Eye (tissue), 1 donor: ENCODE measurements around the gene STAT5B.
"Not testable (repeated sequence)": the region's sequence is repeated elsewhere in the genome, so short reads cannot be mapped to it uniquely, and the experiment has no call there.

Experiments
- DNase-seq: peaks from one replicate; pipeline ENCODE4 v3.0.0-alpha.2; 2015

The STAT5B gene

DNA sequence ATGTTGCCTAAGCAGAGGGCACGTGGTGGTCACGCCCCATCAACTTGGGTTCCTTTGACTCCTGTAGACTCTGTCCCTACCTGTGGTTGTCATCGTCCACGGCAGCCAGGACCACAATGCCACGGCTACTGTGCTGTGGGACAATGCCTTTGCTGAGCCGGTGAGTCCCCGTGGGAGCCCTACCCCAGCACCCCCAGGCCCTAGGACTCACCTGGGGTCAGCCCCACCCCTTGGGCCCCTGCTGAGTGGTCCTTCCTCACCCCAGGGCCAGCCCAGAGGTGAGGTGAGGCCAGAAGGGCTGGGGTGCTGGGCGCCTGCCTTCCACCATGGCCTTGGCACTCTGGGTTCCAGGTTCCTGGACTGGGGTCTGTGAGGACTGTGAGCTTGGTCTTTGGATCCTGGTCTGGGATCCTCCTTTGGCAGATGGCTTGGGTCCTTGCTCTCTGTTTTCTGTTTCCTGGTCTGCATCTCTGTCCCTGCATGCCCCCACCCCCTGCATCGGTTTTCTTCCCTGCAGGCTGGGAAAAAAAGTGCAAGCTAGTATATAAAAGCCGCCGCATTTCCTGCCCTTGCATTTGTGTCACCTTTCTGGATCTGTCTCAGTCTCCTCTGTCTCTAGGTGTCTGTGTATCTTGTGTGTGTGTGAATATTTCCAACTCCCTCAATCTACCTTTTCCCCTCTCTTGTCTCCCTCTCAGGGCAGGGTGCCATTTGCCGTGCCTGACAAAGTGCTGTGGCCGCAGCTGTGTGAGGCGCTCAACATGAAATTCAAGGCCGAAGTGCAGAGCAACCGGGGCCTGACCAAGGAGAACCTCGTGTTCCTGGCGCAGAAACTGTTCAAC, 29.6 kb upstream of the STAT5B start:
- no peak for DNase-seq

DNA sequence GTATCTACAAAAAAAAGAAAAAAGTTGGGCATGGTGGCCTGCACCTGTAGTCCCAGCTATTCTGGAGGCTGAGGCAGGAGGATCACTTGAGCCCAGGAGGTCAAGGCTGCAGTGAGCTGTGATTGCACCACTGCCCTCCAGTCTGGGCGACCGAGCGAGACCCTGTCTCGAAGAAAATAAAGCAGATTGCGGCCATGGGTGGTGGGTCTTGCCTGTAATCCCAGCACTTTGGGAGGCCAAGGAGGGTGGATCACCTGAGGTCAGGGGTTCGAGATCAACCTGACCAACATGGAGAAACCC, 28.8 kb upstream of the STAT5B start:
- DNase-seq: not testable (repeated sequence)

DNA sequence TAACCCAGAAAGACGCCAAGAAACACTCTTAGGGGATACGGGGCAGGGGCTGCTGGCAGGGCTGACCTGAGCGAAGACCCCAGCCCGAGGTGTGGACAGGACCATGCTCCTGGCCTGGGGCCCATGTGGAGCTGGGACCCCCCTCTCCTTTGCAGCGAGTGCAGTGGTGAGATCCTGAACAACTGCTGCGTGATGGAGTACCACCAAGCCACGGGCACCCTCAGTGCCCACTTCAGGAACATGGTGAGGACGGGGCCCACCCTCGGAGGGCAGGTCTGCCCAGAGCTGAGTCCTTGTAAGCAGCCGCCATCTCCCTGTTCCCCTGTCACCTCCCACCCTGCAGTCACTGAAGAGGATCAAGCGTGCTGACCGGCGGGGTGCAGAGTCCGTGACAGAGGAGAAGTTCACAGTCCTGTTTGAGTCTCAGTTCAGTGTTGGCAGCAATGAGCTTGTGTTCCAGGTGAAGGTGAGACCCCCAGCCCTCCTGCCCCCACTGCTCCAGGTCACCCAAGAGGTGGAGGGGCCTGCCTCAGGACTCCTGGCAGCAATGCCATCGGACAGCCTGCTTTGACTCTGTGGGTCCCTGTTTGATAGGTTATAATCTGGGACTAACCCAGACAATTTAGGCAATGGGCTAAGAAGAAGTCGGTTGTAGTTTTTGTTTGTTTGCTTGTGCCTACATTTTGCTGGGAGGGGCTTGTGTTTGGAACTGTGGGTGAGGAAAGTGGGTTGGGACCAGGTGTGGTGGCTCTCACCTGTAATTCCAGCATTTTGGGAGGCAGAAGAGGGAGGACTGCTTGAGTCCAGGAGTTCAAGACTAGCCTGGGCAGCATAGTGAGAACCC, 28.2 kb upstream of the STAT5B start:
- DNase-seq: no peak

- DNase-seq: no peak
Observed at GRCh38 chr17:42303694-42304093, 27.5 kb upstream of the STAT5B start.

- no peak for DNase-seq
Observed at GRCh38 chr17:42301022-42301421, 24.8 kb upstream of the STAT5B start.

DNA sequence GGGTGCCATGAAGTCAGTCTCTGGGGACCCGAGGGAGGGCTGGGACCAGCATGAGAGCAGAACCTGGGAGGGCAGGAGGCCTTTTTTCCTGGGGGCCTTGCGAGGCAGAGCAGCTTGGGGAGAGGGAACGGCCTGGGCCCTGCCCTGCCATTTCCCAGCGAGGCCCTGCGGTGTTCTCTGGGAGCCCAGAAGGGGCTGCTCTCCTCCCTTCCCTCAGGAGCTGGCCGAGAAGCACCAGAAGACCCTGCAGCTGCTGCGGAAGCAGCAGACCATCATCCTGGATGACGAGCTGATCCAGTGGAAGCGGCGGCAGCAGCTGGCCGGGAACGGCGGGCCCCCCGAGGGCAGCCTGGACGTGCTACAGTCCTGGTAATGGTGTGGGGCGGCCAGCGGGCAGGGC, 23.7 kb upstream of the STAT5B start:
- not testable (repeated sequence) for DNase-seq

- not testable (repeated sequence) for DNase-seq
Observed at GRCh38 chr17:42299361-42299760, 23.2 kb upstream of the STAT5B start.

DNA sequence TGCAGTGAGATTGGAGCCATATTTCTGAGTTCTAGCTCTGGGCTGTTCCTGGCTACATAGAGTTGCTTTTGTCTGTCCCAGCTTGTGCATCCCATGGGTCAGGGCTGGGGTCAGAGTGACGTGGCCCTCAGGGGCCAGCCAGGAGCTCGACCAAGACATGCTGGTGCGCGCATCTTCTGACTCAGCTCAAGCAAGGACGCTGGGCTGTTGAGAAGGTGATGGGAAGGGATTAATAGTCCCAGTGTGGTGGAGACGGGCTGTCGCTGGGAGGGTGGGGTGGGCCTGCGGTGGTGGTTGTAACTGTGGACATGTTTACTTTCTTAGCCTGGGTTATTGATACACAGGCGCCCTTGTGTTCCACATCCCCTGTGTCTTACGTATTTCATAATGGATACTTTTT, 21.6 kb upstream of the STAT5B start:
- DNase-seq: not testable (repeated sequence)

DNA sequence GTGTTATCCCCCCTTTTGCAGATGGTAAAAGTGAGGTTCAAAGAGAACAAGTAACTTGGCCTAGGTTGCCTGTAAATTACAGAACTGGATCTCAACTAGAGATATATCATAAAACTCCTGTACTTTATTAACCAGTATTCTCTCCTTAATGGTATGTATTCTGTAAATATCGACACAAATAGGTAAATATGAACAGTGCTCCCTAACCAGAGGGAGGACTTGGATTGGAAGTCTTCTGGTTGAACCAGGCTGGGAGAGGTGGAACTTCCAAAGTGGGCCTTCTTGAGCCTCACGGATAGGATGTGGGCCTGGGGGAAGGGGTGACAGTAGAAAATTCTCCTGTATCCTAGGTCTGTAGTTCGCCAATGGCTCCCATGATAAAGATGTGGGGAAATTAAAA, 19.8 kb upstream of the STAT5B start:
- DNase-seq: no peak

DNA sequence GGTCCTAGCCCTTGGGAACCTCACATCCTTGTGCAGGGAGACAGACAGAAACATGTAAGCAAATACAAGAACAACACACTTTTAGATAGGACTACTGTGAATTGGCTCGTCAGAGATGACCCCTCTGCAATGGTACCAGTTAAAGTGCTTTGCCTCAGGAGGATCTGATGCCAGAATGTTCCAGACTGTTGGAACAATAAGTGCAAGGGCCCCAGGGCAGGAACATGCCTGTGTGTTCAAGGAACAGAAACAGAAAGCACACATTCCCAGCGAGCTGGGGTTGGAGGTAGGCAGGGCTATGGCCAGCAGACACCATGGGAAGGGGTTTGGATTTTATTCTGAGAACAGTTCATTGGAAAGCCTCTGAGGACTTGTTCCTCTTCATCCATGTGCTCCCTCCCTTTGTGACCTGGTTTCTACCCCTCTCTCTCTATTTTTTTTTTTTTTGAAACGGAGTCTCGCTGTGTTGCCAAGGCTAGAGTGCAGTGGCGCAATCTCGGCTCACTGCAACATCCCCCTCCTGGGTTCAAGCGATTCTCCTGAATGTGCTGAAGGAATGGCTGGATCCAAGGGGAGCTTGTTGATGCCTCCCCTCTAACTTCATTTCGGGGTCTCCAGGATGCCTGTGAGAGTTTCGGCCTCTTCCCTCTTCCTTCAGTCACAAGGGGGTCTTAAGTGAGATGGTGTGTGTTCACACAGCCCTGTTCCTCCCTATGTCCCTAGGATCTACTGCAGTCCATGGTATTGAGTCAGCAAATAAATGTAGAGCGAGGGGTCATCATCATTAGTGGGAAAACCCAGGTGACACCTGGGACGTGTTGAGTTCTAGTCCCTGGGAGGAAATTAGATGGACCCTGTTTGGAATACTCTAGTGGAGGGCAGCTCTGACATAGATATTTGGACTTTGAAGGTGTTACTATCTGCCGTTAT, 18.5 kb upstream of the STAT5B start:
- DNase-seq: no peak

DNA sequence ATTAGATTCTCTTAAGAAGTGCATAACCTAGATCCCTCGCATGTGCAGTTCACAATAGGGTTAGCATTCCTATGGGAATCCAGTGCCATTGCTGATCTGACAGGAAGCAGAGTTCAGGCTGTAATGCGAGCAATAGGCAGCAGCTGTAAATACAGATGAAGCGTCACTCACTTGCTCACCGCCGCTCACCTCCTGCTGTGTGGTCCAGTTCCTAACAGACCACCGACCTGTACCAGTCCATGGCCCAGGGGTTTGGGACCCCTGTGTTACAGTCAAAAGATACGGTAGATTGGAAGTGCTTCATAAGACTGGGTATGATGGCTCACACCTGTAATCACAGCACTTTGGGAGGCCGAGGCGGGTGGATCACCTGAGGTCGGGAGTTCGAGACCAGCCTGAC, 14.9 kb upstream of the STAT5B start:
- DNase-seq: peak; percentile 47

DNA sequence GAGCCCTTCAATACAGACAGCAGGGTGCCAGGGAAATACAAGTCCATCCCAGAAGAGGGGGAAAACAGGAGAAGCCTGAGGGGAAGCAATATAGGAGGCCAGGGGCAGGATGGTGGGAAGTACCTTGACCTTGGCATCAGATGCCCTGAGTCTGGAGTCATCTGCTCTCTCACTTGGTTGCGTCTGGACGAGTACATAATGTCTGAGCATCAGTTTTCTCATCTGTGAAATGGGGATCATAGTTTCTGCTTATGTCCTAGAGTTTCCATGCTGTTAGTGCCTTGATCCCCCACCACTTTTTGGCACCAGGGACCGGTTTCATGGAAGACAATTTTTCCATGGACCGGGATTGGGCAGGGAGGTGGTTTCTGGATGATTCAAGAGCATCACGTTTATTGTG, 14.4 kb upstream of the STAT5B start:
- no peak for DNase-seq

DNA sequence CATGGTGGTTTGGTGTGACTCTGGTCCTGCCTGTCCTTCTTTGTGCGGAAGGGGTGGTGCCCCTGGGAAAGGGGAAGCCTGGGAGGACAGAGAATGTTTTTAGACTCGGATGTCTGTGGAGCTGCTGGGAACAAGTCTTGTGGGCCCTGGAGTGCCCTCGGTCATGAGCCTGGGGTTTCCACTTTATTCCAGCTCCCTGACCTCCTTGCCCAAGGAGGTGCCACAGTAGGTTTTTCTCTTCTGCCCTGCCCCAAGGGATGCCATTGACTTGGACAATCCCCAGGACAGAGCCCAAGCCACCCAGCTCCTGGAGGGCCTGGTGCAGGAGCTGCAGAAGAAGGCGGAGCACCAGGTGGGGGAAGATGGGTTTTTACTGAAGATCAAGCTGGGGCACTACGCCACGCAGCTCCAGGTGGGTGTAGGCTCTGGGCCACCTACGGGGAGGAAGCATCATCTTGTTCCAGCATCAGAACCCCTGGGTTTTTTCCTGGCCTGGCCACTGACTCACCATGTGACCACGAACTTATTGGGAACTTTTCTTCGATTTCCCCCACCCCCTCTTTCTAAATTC, 13.5 kb upstream of the STAT5B start:
- no peak for DNase-seq

- DNase-seq: peak; percentile 23
Observed at GRCh38 chr17:42288803-42289610, 12.8 kb upstream of the STAT5B start.

DNA sequence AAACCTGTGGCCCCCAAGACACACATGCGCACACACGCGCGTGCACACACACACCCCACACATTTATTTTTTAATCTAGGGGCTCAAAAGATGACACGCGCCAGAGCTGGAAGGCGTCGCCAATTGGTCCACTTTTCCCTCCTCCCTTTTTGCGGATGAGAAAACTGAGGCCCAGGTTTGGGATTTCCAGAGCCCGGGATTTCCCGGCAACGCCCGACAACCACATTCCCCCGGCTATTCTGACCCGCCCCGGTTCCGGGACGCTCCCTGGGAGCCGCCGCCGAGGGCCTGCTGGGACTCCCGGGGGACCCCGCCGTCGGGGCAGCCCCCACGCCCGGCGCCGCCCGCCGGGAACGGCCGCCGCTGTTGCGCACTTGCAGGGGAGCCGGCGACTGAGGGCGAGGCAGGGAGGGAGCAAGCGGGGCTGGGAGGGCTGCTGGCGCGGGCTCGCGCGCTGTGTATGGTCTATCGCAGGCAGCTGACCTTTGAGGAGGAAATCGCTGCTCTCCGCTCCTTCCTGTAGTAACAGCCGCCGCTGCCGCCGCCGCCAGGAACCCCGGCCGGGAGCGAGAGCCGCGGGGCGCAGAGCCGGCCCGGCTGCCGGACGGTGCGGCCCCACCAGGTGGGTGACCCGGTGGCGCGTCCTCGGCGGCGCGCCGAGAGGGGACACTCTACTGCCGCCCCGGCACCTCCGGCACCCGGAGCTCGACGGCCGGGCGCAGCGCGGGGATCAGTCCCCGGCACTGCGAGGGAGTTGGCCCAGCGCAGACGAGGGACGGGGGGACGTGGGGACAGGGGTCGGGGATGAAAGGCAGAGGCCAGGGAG, 12.0 kb upstream of the STAT5B start, which contains the start of gene STAT5A:
STAT5A (plus strand) TSS at position 522 of the 826 bp plus-strand sequence. CDS start 914 bp downstream, outside the sequence.
- peak; percentile 82 for DNase-seq

- peak; percentile 14 for DNase-seq
Observed at GRCh38 chr17:42287305-42287976, 11.2 kb upstream of the STAT5B start.

GRCh38 chr17:42286411-42287221, 10.4 kb upstream of the STAT5B start:
- DNase-seq: no peak

- no peak for DNase-seq
Observed at GRCh38 chr17:42285346-42286050, 9.3 kb upstream of the STAT5B start.

DNA sequence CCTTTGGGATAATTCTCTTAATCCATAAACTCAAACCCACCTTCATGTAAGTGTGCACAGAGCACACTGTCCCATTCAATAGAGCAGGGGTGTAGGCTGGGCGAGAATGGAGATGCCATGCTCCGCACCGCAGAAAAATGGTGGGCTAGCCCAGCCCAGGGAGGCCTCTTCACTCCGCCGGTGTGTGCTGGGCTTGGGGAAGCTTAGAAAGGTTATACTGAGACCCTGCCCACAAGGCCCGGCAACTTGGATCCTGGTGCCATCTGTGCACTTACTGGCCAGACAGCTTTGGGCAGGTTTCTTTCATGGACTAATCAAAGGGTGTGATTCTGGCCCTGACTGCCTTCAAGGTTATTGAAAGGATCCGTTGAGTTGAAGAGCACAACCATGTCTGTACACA, 8.4 kb upstream of the STAT5B start:
- no peak for DNase-seq
